H9 (cell line): ENCODE data around the gene SPATA2L. TPM values are rescaled to one million over a fixed set of nuclear protein-coding genes. Genes with fewer than 3 reads are reported as not detected.

Source experiments
- DNase-seq: peaks from one replicate; pipeline ENCODE4 v3.0.0-alpha.2; 2017
- H2AFZ ChIP-seq: one replicate; pipeline ENCODE4 v1.6.1; 2013; ENCODE audit warnings: mild to moderate bottlenecking, low read length, control low read depth, moderate library complexity
- H2AK5ac ChIP-seq: 2 replicates; pipeline ENCODE4 v1.6.1; 2013; ENCODE audit warnings: low read length, control low read depth, mixed read lengths; ENCODE audit not compliant: insufficient read length
- H2BK120ac ChIP-seq: one replicate; pipeline ENCODE4 v1.6.1; 2013; ENCODE audit warnings: low read depth, mild to moderate bottlenecking, low read length, control low read depth, inconsistent platforms; ENCODE audit not compliant: poor library complexity, severe bottlenecking
- H2BK12ac ChIP-seq: 2 replicates; pipeline ENCODE4 v1.6.1; 2013; ENCODE audit warnings: low read length, control low read depth, mixed read lengths, low read depth; ENCODE audit not compliant: insufficient read length
- H2BK15ac ChIP-seq: 2 replicates; pipeline ENCODE4 v1.6.1; 2013; ENCODE audit warnings: low read depth, low read length, control low read depth
- H2BK20ac ChIP-seq: one replicate; pipeline ENCODE4 v1.6.1; 2013; ENCODE audit warnings: low read depth, mild to moderate bottlenecking, low read length, control low read depth, inconsistent platforms; ENCODE audit not compliant: poor library complexity, severe bottlenecking
- H2BK5ac ChIP-seq: 2 replicates; pipeline ENCODE4 v1.6.1; 2013; ENCODE audit warnings: low read length, control low read depth, mixed read lengths; ENCODE audit not compliant: insufficient read length
- H3K14ac ChIP-seq: 2 replicates; pipeline ENCODE4 v1.6.1; 2013; ENCODE audit warnings: low read length, control low read depth; ENCODE audit not compliant: insufficient read depth
- H3K18ac ChIP-seq: 2 replicates; pipeline ENCODE4 v1.6.1; 2013; ENCODE audit warnings: low read depth, mild to moderate bottlenecking, mixed read lengths, low read length, control low read depth; ENCODE audit not compliant: insufficient read length
- H3K23ac ChIP-seq: 2 replicates; pipeline ENCODE4 v1.6.1; 2013; ENCODE audit warnings: low read length, control low read depth, mixed read lengths, low read depth; ENCODE audit not compliant: insufficient read length
- H3K23me2 ChIP-seq: 2 replicates; pipeline ENCODE4 v1.6.1; 2013; ENCODE audit warnings: low read depth, mild to moderate bottlenecking, mixed read lengths, low read length, control low read depth; ENCODE audit not compliant: insufficient read length, poor library complexity, severe bottlenecking
- H3K27ac ChIP-seq: 2 replicates; pipeline ENCODE4 v1.5.1; 2013; ENCODE audit warnings: low read length, control low read depth, mixed read lengths, low read depth; ENCODE audit not compliant: insufficient read length
- H3K27me3 ChIP-seq: 2 replicates; pipeline ENCODE4 v1.6.1; 2013; ENCODE audit warnings: low read length, control low read depth, inconsistent platforms; ENCODE audit not compliant: insufficient read depth
- H3K4ac ChIP-seq: 2 replicates; pipeline ENCODE4 v1.6.1; 2013; ENCODE audit warnings: low read depth, mild to moderate bottlenecking, control low read depth, inconsistent platforms, low read length, moderate library complexity
- H3K4me1 ChIP-seq: 2 replicates; pipeline ENCODE4 v1.6.1; 2013; ENCODE audit warnings: low read length, control low read depth, inconsistent platforms; ENCODE audit not compliant: insufficient read depth
- H3K4me2 ChIP-seq: 2 replicates; pipeline ENCODE4 v1.6.1; 2013; ENCODE audit warnings: low read length, control low read depth, mixed read lengths; ENCODE audit not compliant: insufficient read length, insufficient read depth
- H3K56ac ChIP-seq: 2 replicates; pipeline ENCODE4 v1.6.1; 2013; ENCODE audit warnings: low read depth, mild to moderate bottlenecking, mixed read lengths, low read length, control low read depth; ENCODE audit not compliant: insufficient read length
- H3K79me1 ChIP-seq: 2 replicates; pipeline ENCODE4 v1.6.1; 2013; ENCODE audit warnings: low read depth, mild to moderate bottlenecking, moderate library complexity, low read length, control low read depth, inconsistent platforms; ENCODE audit not compliant: insufficient read depth, poor library complexity, severe bottlenecking
- H3K79me2 ChIP-seq: 2 replicates; pipeline ENCODE4 v1.6.1; 2013; ENCODE audit warnings: low read length, control low read depth, inconsistent platforms; ENCODE audit not compliant: insufficient read depth
- H3K9ac ChIP-seq: 2 replicates; pipeline ENCODE4 v1.6.1; 2013; ENCODE audit warnings: low read length, control low read depth, mixed read lengths; ENCODE audit not compliant: insufficient read length; ENCODE audit errors: extremely low read depth
- H3K9me3 ChIP-seq: one replicate; pipeline ENCODE4 v1.6.1; 2013; ENCODE audit warnings: low read depth, low read length, inconsistent platforms; ENCODE audit not compliant: control insufficient read depth
- H3T11ph ChIP-seq: one replicate; pipeline ENCODE4 v1.6.1; 2013; ENCODE audit warnings: mild to moderate bottlenecking, low read length, control low read depth, inconsistent platforms
- H4K20me1 ChIP-seq: one replicate; pipeline ENCODE4 v1.6.1; 2013; ENCODE audit not compliant: control insufficient read depth, insufficient read length, insufficient read depth
- H4K5ac ChIP-seq: 2 replicates; pipeline ENCODE4 v1.6.1; 2013; ENCODE audit warnings: low read depth, mild to moderate bottlenecking, mixed read lengths, low read length, control low read depth; ENCODE audit not compliant: insufficient read length
- H4K8ac ChIP-seq: replicated peaks from 2 replicates; pipeline ENCODE4 v1.6.1; 2013; ENCODE audit warnings: low read length, control low read depth, mixed read lengths, low read depth; ENCODE audit not compliant: insufficient read length
- H4K91ac ChIP-seq: 2 replicates; pipeline ENCODE4 v1.6.1; 2013; ENCODE audit warnings: low read depth, mild to moderate bottlenecking, moderate library complexity, mixed read lengths, low read length, control low read depth; ENCODE audit not compliant: insufficient read length
- H3K27ac Mint-ChIP-seq, 3 experiments: 2 replicates in 2 of 3; 3 replicates in 1 of 3; pipeline ENCODE4 v1.8.0; 2020 to 2021; ENCODE audit warnings: mixed read lengths in 3 of 3, mild to moderate bottlenecking in 1 of 3, moderate library complexity in 1 of 3
- H3K27me3 Mint-ChIP-seq: 2 replicates; pipeline ENCODE4 v1.8.0; 2021; ENCODE audit warnings: low read depth, mild to moderate bottlenecking, moderate library complexity, mixed read lengths
- H3K36me3 Mint-ChIP-seq, 3 experiments: 2 replicates in 2 of 3; 3 replicates in 1 of 3; pipeline ENCODE4 v1.8.0; 2020 to 2021; ENCODE audit warnings: low read depth in 3 of 3, mixed read lengths in 3 of 3; ENCODE audit not compliant: insufficient read depth in 1 of 3
- H3K4me1 Mint-ChIP-seq, 2 experiments: 2 replicates each; pipeline ENCODE4 v1.8.0; 2020; ENCODE audit warnings: mixed read lengths in 2 of 2
- H3K4me3 Mint-ChIP-seq, 2 experiments: 2 replicates in 1 of 2; 3 replicates in 1 of 2; pipeline ENCODE4 v1.8.0; 2020 to 2021; ENCODE audit warnings: mild to moderate bottlenecking in 2 of 2, mixed read lengths in 2 of 2, moderate library complexity in 1 of 2
- H3K9me3 Mint-ChIP-seq, 2 experiments: 2 replicates in 1 of 2; 3 replicates in 1 of 2; pipeline ENCODE4 v1.8.0; 2020; ENCODE audit warnings: mild to moderate bottlenecking in 2 of 2, mixed read lengths in 2 of 2, moderate library complexity in 1 of 2
- WGBS: extraction: QIAGEN DNeasy Blood & Tissue Kit; methylation state at CpG from one replicate; pipeline ENCODE4 v1.1.7; 2013; ENCODE audit warnings: missing lambda C conversion rate, low lambda C conversion rate, mixed read lengths; ENCODE audit not compliant: insufficient read length; ENCODE audit errors: extremely low coverage; 5-methylcytosine and 5-hydroxymethylcytosine counted together
- total RNA-seq: library from RNA; stranded (reverse); gene quantifications from 2 replicates; pipeline ENCODE4 v1.2.1, GENCODE V29; 2021
- TF ChIP-seq, protein P1 (sequence below): fragments of 200-600 bp; sonication (generic); conservative IDR thresholded peaks from 3 replicates; pipeline ENCODE4 v1.8.0; 2021; ENCODE audit warnings: antibody characterized with exemption, mild to moderate bottlenecking

Gene SPATA2L
- total RNA-seq, 1 experiment from 2014 or later, result 27.1 TPM

DNA sequence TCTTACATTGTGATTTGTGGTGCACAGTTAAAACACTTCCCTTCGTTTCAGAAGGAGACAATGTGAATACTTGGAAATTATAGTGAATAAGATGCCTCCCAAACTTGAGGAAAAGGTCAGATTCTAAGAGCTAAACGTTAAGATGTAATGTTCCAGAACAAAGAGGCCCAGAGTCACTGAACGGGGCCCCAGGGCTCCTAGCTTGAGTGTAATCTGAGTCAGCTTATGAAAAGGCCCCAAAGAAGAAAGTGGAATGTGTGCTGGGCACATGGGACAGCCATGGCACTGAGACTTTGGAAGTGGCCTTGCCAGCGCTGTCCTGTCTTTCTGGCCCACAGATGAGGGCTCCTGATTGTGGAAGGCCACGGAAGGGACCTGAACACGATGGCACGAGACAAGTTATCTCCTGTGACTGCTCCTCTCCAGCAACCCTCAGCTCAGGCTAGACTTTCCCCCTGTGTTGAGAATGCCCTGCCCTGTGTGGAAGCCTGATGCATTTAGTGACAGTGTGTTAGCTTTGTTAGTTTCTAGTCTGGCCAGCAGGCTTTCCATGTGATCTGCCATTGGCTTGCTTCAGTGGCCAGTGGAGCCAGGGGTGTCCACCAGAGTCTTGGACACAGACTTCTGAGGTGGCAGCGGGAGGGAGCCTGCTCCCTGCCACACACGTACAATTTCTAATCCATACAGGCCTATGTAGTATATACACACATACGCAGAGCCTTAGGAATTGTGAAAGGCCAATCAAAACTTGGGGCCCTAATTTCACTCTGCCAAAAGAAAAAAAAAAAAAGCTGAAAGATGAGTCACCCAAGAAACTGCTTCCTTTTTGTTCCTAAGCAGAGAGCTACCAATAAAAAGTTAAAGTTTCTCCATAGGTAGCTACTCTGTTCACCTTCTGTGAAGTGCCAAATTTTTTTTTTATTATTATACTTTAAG, 30.7 kb downstream of the SPATA2L start:
- Histone ChIP-seq H3K4me1 (no peaks in the 10 kb centered on the region), H3T11ph (no peak overlapping the region), H4K91ac (no peak overlapping the region), H3K4ac (no peak overlapping the region), H4K8ac (no peak overlapping the region), H3K9me3 (peaks cover 10% of the 10 kb centered on the region), H3K18ac (no peak overlapping the region), H2BK15ac (no peak overlapping the region), H3K27me3 (no peaks in the 10 kb centered on the region), H2BK120ac (no peak overlapping the region), H3K23me2 (no peaks in the 10 kb centered on the region), H3K14ac (no peak overlapping the region), H3K27ac (no peak overlapping the region), H3K79me2 (no peaks in the 10 kb centered on the region), H3K23ac (no peak overlapping the region), H3K79me1 (no peaks in the 10 kb centered on the region), H2AK5ac (no peak overlapping the region), H2BK5ac (no peak overlapping the region), H2BK12ac (no peak overlapping the region), H4K5ac (no peak overlapping the region), H3K9ac (no peak overlapping the region), H3K56ac (no peak overlapping the region), H4K20me1 (no peaks in the 10 kb centered on the region), H3K4me2 (no peak overlapping the region), H2AFZ (no peak overlapping the region), H2BK20ac (no peak overlapping the region)
- WGBS, result no CpG with 5 or more reads among the region's 10 CpGs
- H3K36me3 Mint-ChIP-seq, result peaks cover 24 to 37% (median 30%) of the 10 kb centered on the region in 3 experiments
- no peaks in the 10 kb centered on the region for H3K4me1 Mint-ChIP-seq
- TF ChIP-seq, protein P1, sequence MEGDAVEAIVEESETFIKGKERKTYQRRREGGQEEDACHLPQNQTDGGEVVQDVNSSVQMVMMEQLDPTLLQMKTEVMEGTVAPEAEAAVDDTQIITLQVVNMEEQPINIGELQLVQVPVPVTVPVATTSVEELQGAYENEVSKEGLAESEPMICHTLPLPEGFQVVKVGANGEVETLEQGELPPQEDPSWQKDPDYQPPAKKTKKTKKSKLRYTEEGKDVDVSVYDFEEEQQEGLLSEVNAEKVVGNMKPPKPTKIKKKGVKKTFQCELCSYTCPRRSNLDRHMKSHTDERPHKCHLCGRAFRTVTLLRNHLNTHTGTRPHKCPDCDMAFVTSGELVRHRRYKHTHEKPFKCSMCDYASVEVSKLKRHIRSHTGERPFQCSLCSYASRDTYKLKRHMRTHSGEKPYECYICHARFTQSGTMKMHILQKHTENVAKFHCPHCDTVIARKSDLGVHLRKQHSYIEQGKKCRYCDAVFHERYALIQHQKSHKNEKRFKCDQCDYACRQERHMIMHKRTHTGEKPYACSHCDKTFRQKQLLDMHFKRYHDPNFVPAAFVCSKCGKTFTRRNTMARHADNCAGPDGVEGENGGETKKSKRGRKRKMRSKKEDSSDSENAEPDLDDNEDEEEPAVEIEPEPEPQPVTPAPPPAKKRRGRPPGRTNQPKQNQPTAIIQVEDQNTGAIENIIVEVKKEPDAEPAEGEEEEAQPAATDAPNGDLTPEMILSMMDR, result no peak
- peaks cover 3% of the 10 kb centered on the region for H3K27me3 Mint-ChIP-seq
- no peak overlapping the region for H3K4me3 Mint-ChIP-seq
- peaks cover 34 to 36% of the 10 kb centered on the region in 2 experiments for H3K9me3 Mint-ChIP-seq
- peak overlapping the region in 1 of 3 experiments; percentile 55; a peak in 2 of 7 replicates for H3K27ac Mint-ChIP-seq
- DNase-seq, result no peak
